GM21367 (cell line): ENCODE results near the gene KCNJ6.

Experiments
- ATAC-seq: cut with Tn5 transposase; IDR thresholded peaks from one replicate; pipeline ENCODE4 v1.9.1; 2021; ENCODE audit not compliant: unreplicated experiment

KCNJ6 gene

GRCh38 chr21:37907076-37907475 is 9.2 kb downstream of the KCNJ6 start:
- ATAC-seq, result no peak

- no peak for ATAC-seq
These were observed 11.0 kb downstream of the KCNJ6 start for GRCh38 chr21:37905291-37905690.

- ATAC-seq, result no peak
These were observed 11.4 kb downstream of the KCNJ6 start for GRCh38 chr21:37904856-37905255.

- ATAC-seq, result no peak
These were observed 12.9 kb downstream of the KCNJ6 start for GRCh38 chr21:37903396-37903795.

- no peak for ATAC-seq
These were observed 17.1 kb downstream of the KCNJ6 start for GRCh38 chr21:37899146-37899545.

- no peak for ATAC-seq
These were observed 19.5 kb downstream of the KCNJ6 start for GRCh38 chr21:37896788-37897187.

- ATAC-seq, result no peak
These were observed 24.3 kb downstream of the KCNJ6 start for GRCh38 chr21:37891972-37892371.

GRCh38 chr21:37888659-37889058 is 27.6 kb downstream of the KCNJ6 start:
- no peak for ATAC-seq

GRCh38 chr21:37886726-37887299 is 29.4 kb downstream of the KCNJ6 start:
- no peak for ATAC-seq

GRCh38 chr21:37886120-37886519 is 30.1 kb downstream of the KCNJ6 start:
- ATAC-seq, result no peak

GRCh38 chr21:37878946-37879660 is 37.2 kb downstream of the KCNJ6 start:
- ATAC-seq, result no peak

- no peak for ATAC-seq
These were observed 38.2 kb downstream of the KCNJ6 start for GRCh38 chr21:37877888-37878684.

- ATAC-seq, result no peak
These were observed 39.1 kb downstream of the KCNJ6 start for GRCh38 chr21:37877171-37877570.

- no peak for ATAC-seq
These were observed 39.7 kb downstream of the KCNJ6 start for GRCh38 chr21:37876561-37876960.

- no peak for ATAC-seq
These were observed 41.1 kb downstream of the KCNJ6 start for GRCh38 chr21:37874904-37875780.

GRCh38 chr21:37874481-37874880 is 41.8 kb downstream of the KCNJ6 start:
- no peak for ATAC-seq

GRCh38 chr21:37873655-37874054 is 42.6 kb downstream of the KCNJ6 start:
- no peak for ATAC-seq

- ATAC-seq, result no peak
These were observed 45.0 kb downstream of the KCNJ6 start for GRCh38 chr21:37871121-37871862.

- ATAC-seq, result no peak
These were observed 46.0 kb downstream of the KCNJ6 start for GRCh38 chr21:37870221-37870620.

GRCh38 chr21:37869661-37870060 is 46.6 kb downstream of the KCNJ6 start:
- no peak for ATAC-seq
